Measurements from ENCODE around the gene ZBTB2. TPM values are rescaled to one million over a fixed set of nuclear protein-coding genes. Genes with fewer than 3 reads are reported as not detected.
"Not testable (repeated sequence)": the region's sequence is repeated elsewhere in the genome, so short reads cannot be mapped to it uniquely, and the experiment has no call there.

ZBTB2 gene
- polyA plus RNA-seq, 1 experiment, result 22.3 TPM

DNA sequence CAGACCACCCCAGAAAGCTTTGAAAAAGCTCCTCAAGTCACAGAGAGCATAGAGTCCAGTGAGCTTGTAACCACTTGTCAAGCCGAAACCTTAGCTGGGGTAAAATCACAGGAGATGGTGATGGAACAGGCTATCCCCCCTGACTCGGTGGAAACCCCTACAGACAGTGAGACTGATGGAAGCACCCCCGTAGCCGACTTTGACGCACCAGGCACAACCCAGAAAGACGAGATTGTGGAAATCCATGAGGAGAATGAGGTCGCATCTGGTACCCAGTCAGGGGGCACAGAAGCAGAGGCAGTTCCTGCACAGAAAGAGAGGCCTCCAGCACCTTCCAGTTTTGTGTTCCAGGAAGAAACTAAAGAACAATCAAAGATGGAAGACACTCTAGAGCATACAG lies 39.6 kb downstream of the ZBTB2 start:
- H3K27me3 ChIP-seq (ENCODE audit: control insufficient read depth, insufficient read depth, low read length), result no peaks in the 10 kb centered on the region
- ChIA-PET CTCF (no interaction called here), POLR2A (no interaction called here)
- DNase-seq (ENCODE audit: low read depth, low spot score), result no peak
- TF ChIP-seq, protein P1, sequence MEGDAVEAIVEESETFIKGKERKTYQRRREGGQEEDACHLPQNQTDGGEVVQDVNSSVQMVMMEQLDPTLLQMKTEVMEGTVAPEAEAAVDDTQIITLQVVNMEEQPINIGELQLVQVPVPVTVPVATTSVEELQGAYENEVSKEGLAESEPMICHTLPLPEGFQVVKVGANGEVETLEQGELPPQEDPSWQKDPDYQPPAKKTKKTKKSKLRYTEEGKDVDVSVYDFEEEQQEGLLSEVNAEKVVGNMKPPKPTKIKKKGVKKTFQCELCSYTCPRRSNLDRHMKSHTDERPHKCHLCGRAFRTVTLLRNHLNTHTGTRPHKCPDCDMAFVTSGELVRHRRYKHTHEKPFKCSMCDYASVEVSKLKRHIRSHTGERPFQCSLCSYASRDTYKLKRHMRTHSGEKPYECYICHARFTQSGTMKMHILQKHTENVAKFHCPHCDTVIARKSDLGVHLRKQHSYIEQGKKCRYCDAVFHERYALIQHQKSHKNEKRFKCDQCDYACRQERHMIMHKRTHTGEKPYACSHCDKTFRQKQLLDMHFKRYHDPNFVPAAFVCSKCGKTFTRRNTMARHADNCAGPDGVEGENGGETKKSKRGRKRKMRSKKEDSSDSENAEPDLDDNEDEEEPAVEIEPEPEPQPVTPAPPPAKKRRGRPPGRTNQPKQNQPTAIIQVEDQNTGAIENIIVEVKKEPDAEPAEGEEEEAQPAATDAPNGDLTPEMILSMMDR (IDR thresholded peaks at IDR 0.05; ENCODE audit: low read depth, low read length), result no peak
- H3K27ac ChIP-seq (ENCODE audit: low read depth, low read length), result no peak overlapping the region
- H3K9me3 ChIP-seq (ENCODE audit: control insufficient read depth, insufficient read depth, low read length), result no peaks in the 10 kb centered on the region
- no peak overlapping the region for H3K4me3 ChIP-seq (ENCODE audit: low read depth, low read length)

DNA sequence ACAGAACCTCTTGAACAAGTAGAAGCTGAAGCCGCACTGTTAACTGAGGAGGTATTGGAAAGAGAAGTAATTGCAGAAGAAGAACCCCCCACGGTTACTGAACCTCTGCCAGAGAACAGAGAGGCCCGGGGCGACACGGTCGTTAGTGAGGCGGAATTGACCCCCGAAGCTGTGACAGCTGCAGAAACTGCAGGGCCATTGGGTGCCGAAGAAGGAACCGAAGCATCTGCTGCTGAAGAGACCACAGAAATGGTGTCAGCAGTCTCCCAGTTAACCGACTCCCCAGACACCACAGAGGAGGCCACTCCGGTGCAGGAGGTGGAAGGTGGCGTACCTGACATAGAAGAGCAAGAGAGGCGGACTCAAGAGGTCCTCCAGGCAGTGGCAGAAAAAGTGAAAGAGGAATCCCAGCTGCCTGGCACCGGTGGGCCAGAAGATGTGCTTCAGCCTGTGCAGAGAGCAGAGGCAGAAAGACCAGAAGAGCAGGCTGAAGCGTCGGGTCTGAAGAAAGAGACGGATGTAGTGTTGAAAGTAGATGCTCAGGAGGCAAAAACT lies 40.1 kb downstream of the ZBTB2 start:
- Histone ChIP-seq H3K4me3 (ENCODE audit: low read depth, low read length) (no peak overlapping the region), H3K9me3 (ENCODE audit: control insufficient read depth, insufficient read depth, low read length) (no peaks in the 10 kb centered on the region), H3K27me3 (ENCODE audit: control insufficient read depth, insufficient read depth, low read length) (no peaks in the 10 kb centered on the region), H3K27ac (ENCODE audit: low read depth, low read length) (no peak overlapping the region)
- CTCF ChIA-PET, result interaction anchor here (0.5 to 1.7 kb wide), 2 partner anchors 13 to 16 kb away, joined by 3 to 7 read pairs; no protein-coding TSS in a partner anchor
- TF ChIP-seq, protein P1 (IDR thresholded peaks at IDR 0.05; ENCODE audit: low read depth, low read length), result no peak
- POLR2A ChIA-PET, result no interaction called here
- no peak for DNase-seq (ENCODE audit: low read depth, low spot score)

DNA sequence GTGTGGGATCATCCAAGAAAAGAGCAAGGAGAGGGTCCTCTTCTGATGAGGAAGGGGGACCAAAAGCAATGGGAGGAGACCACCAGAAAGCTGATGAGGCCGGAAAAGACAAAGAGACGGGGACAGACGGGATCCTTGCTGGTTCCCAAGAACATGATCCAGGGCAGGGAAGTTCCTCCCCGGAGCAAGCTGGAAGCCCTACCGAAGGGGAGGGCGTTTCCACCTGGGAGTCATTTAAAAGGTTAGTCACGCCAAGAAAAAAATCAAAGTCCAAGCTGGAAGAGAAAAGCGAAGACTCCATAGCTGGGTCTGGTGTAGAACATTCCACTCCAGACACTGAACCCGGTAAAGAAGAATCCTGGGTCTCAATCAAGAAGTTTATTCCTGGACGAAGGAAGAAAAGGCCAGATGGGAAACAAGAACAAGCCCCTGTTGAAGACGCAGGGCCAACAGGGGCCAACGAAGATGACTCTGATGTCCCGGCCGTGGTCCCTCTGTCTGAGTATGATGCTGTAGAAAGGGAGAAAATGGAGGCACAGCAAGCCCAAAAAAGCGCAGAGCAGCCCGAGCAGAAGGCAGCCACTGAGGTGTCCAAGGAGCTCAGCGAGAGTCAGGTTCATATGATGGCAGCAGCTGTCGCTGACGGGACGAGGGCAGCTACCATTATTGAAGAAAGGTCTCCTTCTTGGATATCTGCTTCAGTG lies 40.8 kb downstream of the ZBTB2 start:
- TF ChIP-seq, protein P1 (IDR thresholded peaks at IDR 0.05; ENCODE audit: low read depth, low read length), result no peak
- H3K9me3 ChIP-seq (ENCODE audit: control insufficient read depth, insufficient read depth, low read length), result no peaks in the 10 kb centered on the region
- H3K4me3 ChIP-seq (ENCODE audit: low read depth, low read length), result no peak overlapping the region
- POLR2A ChIA-PET, result no interaction called here
- DNase-seq (ENCODE audit: low read depth, low spot score), result no peak
- CTCF ChIA-PET, result interaction anchor here (0.5 to 1.7 kb wide), 8 partner anchors 8 to 1316 kb away, joined by 3 to 7 read pairs (median 3); no protein-coding TSS in a partner anchor
- no peaks in the 10 kb centered on the region for H3K27me3 ChIP-seq (ENCODE audit: control insufficient read depth, insufficient read depth, low read length)
- H3K27ac ChIP-seq (ENCODE audit: low read depth, low read length), result no peak overlapping the region

DNA sequence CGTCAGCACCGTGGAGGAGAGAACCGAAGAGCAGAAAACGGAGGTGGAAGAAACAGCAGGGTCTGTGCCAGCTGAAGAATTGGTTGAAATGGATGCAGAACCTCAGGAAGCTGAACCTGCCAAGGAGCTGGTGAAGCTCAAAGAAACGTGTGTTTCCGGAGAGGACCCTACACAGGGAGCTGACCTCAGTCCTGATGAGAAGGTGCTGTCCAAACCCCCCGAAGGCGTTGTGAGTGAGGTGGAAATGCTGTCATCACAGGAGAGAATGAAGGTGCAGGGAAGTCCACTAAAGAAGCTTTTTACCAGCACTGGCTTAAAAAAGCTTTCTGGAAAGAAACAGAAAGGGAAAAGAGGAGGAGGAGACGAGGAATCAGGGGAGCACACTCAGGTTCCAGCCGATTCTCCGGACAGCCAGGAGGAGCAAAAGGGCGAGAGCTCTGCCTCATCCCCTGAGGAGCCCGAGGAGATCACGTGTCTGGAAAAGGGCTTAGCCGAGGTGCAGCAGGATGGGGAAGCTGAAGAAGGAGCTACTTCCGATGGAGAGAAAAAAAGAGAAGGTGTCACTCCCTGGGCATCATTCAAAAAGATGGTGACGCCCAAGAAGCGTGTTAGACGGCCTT lies 41.6 kb downstream of the ZBTB2 start:
- no peak for DNase-seq (ENCODE audit: low read depth, low spot score)
- Histone ChIP-seq H3K9me3 (ENCODE audit: control insufficient read depth, insufficient read depth, low read length) (no peaks in the 10 kb centered on the region), H3K27me3 (ENCODE audit: control insufficient read depth, insufficient read depth, low read length) (no peaks in the 10 kb centered on the region), H3K27ac (ENCODE audit: low read depth, low read length) (no peak overlapping the region), H3K4me3 (ENCODE audit: low read depth, low read length) (no peak overlapping the region)
- ChIA-PET CTCF (interaction anchor here (0.6 to 1.7 kb wide), 7 partner anchors 9 to 1317 kb away, joined by 3 to 7 read pairs (median 3); no protein-coding TSS in a partner anchor), POLR2A (no interaction called here)
- TF ChIP-seq, protein P1 (IDR thresholded peaks at IDR 0.05; ENCODE audit: low read depth, low read length), result no peak

DNA sequence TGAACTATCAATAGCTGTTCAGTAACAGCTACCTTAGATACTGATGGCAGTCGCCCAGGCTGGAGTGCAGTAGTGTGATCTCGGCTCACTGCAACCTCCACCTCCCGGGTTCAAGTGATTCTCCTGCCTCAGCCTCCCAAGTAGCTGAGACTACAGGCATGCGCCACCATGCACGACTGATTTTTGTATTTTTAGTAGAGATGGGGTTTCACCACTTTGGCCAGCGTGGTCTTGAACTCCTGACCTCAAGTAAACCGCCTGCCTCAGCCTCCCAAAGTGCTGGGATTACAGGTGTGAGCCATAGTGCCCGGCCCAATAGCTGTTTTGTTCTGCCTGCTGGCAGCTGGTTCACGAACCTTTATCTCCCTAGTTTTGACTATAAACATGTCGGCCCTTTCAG lies 48.6 kb downstream of the ZBTB2 start:
- H3K9me3 ChIP-seq (ENCODE audit: control insufficient read depth, insufficient read depth, low read length); H3K27me3 ChIP-seq (ENCODE audit: control insufficient read depth, insufficient read depth, low read length); H3K4me3 ChIP-seq (ENCODE audit: low read depth, low read length); POLR2A ChIA-PET; H3K27ac ChIP-seq (ENCODE audit: low read depth, low read length); DNase-seq (ENCODE audit: low read depth, low spot score): not testable (repeated sequence)
- CTCF ChIA-PET, result interaction anchor here (0.6 to 1.8 kb wide), 2 partner anchors 8 to 532 kb away, joined by 3 to 5 read pairs; no protein-coding TSS in a partner anchor

Data from AG04450 (cell line).